HG03354 (cell line): Measurements from ENCODE around the gene PDC.

ENCODE experiments used
- ATAC-seq: cut with Tn5 transposase; IDR thresholded peaks from one replicate; pipeline ENCODE4 v1.9.1; 2021; ENCODE audit warnings: mild to moderate bottlenecking; ENCODE audit not compliant: unreplicated experiment, poor library complexity, severe bottlenecking

PDC gene

GRCh38 chr1:186461014-186461413, at the start of gene PDC:
Gene PDC, minus strand, starts transcription at chr1:186461114. Its CDS starts 11,655 bp downstream, at chr1:186449459.
- ATAC-seq: no peak

DNA sequence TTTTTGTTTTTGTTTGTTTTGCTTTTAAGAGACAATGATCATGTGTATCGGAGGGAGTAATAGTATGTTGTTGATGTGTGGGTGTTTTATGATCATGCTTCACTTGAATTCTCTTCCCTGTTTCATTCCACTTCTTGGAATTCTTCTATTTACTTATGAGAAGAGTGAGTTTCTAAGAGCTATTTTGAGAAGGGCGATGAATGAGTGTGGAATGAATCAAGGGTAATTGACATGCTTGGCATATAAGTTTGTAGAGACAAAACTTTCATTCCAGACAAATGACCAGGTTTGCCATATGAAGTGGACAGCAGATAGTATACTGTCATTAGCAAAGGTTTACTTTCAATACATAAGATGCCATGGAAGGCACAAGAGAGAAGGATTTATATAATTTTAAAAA, 42.3 kb upstream of the PDC start:
- ATAC-seq: no peak

DNA sequence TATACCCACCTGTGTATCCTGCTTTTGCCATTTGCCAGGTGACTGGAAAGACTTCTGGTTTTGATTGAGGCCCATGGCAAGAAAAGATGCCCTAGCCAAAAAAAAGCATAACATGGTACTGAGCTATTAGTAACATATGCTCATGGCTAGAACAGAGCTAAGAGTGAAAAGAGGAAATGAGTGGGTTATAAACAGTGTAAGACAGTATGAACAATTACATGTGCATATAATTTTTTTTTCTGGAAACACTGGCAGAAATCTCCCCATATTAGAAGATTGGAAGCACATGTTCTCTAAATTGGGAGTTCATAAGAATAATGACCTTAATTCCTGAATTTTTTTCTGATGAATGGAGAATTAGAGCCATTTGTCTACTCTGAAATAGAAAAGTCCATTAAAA, 41.2 kb upstream of the PDC start:
- no peak for ATAC-seq

DNA sequence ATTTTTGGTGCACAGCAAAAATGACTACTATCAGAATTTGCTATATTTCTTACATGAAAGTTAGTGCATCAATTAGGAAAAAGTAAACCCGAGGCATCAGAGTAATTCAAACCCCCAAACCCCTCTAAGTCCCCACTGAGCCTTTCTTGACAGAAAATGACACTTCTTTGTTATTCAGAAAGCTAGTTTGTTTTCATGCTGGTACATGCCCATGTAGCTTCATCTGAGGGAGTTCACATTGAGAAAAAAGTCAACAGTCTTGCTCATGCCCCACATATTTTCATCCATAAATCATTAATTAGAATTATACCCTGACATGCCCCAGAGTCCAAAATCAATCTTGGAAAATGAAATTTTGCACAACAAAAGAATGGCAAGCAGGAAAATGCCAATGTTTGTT, 39.9 kb upstream of the PDC start:
- no peak for ATAC-seq

GRCh38 chr1:186499571-186499970, 38.7 kb upstream of the PDC start:
- ATAC-seq: no peak

GRCh38 chr1:186498695-186499389, 37.9 kb upstream of the PDC start:
- ATAC-seq: peak; percentile 47

DNA sequence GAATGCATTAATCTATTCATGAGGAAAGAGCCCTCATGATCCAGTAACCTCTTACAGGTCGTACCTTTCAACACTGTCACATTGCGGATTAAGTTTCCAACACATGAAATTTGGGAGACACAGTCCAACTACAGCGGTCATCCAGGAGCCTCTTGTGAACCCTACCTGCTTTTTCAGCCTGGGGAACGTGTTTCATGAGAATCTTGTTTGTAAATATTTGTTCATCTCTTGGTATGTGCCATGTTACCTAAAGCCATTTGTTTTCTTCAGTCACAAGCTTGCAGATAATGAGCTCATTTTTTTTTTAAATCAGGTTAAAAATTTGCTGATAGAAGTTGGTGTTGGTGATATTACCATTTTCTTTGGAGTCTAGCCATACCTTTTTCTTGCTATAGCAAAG, 37.2 kb upstream of the PDC start:
- no peak for ATAC-seq

DNA sequence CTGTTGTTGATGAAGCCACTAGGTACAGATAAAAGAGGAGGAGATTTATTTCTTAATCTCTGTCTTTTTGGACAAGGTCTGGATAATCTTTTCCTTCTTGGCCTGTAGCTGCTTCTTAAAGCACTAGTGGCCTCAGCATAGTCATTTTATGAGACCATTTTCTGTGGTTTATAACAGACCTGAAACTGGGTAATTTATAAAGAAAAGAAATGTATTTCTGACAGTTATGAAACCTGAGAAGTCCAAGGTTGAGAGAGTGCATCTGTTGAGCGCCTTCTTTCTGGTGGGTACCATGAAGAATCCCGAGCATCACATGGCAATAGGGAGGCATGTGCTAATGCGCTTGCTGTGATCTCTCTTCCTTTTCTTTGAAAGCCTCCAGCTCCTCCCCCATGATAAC, 36.7 kb upstream of the PDC start:
- ATAC-seq: peak; percentile 61

DNA sequence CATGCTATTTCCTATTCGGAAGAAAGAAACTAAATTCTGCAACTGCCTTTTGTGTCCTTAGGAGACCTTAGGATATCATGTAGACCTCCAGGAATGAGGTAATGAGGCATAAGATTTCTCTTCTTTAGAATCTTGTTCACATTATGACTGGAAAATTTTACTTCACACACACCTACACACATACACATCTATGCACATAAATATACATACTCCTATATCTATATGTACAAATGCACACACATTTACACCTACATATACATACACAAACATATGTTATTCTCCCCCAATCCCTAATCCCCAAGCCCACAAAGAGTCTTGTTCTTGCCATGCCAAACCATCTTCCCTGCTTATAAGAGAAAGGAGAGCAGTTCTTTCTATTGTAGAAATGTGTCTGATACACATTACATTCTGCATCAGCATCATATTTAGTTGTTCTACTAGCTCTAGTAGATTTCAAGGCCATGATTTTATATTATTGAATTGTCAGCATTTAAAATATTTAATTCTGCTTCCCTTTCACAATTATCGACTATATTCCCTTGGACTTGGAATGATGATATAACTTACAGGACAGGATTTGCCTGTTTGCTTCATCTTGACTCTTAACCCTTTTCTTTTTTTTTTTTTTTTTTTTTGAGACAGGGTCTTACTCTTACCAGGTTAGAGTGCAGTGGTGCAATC, 35.4 kb upstream of the PDC start:
- no peak for ATAC-seq

DNA sequence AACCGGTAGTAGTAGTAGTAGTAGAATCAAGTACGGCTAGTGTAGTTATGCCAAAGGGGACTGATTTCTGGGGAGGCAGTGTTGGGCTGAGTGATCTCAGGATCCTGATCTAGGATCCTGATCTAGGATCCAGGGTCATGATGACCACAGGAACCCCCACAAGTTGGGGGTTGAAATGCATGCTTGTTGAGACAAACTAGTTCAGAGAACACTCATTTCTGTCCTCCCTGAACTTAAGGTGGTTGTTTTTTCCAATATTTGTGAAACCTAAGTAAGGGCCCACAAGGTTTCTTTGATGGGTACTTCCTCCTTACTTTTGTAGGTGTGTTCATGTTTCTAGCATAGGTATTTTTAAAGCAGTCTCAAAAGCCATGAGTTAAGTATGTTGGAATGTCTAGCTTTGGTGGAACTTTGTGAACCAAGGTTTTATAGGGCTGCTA, 33.9 kb upstream of the PDC start:
- ATAC-seq: peak; percentile 47

- ATAC-seq: no peak
Measured at GRCh38 chr1:186492531-186493291, 31.8 kb upstream of the PDC start.

DNA sequence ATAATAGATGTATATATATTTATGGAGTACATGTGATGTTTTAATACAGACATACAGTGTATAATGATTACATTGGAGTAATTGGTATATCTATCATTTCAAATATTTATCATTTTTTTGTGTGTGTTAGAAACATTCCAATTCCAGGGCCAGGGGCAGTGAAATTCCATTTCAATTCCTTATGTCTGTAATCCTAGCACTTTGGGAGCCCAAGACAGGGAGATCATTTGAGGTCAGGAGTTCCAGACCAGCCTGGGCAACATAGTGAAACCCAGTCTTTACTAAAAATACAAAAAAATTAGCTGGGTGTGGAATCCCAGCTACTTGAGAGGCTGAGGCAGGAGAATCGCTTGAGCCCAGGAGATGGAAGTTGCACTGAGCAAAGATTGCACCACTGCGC, 30.4 kb upstream of the PDC start:
- ATAC-seq: no peak

DNA sequence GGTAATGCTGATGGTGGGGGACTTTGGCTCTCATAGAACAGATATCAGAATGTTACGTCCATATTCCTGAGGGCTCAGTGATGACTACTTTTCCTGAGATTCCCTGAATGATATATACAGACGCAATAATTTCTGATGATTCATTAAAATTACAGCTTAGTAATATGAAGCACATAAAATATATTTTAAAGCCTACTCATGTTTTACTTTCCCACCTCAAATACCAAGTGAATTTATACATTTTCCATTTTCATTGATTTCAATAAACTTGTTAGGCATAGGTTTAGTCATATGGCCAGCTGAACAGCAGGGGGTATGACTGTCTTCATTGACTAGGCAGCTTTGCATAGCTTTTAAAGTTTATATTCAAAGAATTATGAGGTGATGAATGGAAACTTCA, 26.2 kb upstream of the PDC start:
- ATAC-seq: no peak

- ATAC-seq: no peak
Measured at GRCh38 chr1:186486061-186486460, 25.1 kb upstream of the PDC start.

DNA sequence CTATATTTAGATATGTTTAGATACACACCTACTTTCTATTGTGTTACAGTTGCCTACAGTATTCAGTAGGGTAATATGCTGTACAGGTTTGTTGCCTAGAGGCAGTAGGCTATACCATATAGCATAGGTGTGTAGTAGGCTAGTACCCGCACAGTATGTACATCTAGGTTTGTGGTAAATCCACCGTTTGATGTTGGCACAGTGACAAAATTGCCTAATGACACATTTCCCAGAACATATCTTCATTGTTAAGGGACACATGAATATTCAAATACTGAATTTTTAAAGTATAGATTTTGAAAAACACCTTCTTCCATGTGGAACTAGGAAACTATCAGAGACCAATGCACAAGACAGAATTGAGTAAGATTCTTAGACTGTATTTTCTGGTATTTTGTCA, 22.6 kb upstream of the PDC start:
- no peak for ATAC-seq

DNA sequence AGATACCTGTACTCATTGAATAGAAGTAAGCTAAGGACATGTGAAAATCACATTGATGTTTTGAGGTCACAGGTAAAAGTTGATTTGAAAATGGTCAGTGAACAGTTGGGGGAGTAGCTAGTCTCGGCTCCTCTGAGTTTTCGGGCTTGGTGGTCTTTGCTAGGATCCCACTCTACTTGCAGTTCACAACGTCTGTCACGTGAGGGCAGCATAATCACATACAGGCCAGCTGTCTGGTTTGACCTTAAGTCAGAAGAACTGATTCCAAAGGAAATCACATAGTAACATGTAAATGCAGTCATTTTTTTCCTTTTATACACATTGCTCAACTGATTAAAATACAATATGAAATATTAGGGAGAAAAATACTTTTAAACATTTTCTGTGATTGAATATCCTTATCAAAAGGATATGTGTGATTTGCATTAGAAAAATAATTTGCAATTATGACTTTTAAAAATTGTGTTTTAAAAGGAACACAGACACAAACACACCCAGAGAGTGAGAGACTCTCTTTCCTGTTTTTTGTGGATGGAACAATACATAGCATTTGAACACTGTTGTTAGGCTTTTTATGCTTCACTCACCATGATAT, 21.8 kb upstream of the PDC start:
- peak; percentile 86 for ATAC-seq

- no peak for ATAC-seq
Measured at GRCh38 chr1:186481303-186481888, 20.5 kb upstream of the PDC start.

- ATAC-seq: no peak
Measured at GRCh38 chr1:186479162-186479561, 18.2 kb upstream of the PDC start.

DNA sequence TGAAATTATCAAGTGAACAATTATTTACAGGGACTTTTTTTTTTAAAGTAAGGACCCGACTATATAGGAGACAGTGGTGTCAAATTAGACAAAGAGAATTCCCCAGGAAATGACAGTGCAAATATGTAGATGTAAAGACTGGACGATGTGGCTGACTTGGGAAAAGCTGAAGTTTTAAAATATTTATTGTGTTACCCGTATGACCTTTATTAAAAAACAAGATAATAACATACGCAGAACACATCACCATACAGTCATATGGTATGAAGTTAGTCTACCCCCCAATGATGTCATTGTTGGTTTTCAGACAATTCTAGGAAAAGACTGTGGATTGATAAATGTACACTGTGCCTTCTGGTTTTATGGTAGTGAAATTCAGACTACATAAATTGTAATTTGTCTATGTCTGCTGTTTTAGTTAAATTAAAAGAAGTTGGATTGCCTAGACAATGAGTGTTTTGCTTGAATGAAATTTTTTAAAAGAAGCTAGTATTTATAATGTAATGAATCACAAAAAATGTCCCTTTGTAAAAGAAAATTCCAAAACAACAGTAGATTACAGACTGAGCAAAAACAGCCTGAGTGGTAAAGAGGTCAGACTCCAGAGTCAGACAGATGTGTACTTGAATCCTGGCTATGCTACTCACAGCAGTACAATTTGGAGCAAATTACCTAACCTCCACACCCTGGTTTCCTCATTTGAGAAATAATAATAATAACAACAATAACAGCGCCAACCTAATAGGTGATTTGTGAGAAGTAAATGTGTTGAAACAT, 15.5 kb upstream of the PDC start:
- ATAC-seq: no peak
